Fibroblast of mammary gland (primary cell): ENCODE data around the gene ACHE.

Experiments
- DNase-seq: peaks from one replicate; pipeline ENCODE4 v3.0.0-alpha.2; 2010; ENCODE audit warnings: low read depth
- H3K4me3 ChIP-seq: 2 replicates; pipeline ENCODE4 v1.5.1; 2011; ENCODE audit warnings: low read depth, mild to moderate bottlenecking, low read length, moderate library complexity; ENCODE audit not compliant: control insufficient read depth
- CTCF ChIP-seq: conservative IDR thresholded peaks from 2 replicates; pipeline ENCODE4 v1.5.1; 2011; ENCODE audit warnings: low read depth, low read length, inconsistent platforms; ENCODE audit not compliant: control insufficient read depth, insufficient read depth

ACHE gene

GRCh38 chr7:100886936-100887515 lies 8.7 kb downstream of the ACHE start:
- DNase-seq: no peak
- TF ChIP-seq CTCF: no peak
- no peak overlapping the region for H3K4me3 ChIP-seq

DNA sequence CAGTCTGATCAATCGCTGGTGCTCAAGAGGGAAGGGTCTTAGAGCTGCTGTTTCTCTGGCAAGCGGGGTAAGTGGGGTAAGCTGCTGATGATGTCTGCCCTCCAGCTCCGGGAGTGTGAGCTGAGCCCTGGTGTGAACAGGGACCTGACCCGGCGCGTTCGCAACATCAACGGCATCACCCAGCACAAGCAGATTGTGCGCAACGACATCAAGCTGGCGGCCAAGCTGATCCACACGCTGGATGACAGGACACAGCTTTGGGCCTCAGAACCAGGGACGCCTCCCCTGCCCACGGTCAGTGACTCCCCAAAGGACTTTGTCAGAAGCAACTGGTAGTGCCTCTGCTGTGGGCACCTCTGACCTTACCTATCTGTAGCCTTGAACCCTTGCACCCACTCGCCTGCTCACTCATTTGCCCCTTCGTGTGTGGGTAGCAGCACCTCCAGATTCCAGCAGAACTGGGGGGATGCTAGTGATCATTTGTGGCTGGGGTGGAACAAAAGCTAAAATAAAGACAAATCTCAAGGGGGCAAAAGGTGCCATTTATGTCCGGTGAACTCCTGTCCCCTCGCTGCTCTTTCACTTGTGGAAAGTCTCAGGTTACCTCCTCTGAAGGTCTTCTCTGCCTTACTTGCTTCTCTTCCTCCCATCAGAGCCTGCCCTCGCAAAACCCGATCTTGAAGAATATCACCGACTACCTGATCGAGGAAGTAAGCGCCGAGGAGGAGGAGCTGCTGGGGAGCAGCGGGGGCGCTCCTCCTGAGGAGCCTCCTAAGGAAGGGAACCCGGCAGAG lies 9.3 kb downstream of the ACHE start:
- no peak for TF ChIP-seq CTCF
- H3K4me3 ChIP-seq: no peak overlapping the region
- DNase-seq: no peak

DNA sequence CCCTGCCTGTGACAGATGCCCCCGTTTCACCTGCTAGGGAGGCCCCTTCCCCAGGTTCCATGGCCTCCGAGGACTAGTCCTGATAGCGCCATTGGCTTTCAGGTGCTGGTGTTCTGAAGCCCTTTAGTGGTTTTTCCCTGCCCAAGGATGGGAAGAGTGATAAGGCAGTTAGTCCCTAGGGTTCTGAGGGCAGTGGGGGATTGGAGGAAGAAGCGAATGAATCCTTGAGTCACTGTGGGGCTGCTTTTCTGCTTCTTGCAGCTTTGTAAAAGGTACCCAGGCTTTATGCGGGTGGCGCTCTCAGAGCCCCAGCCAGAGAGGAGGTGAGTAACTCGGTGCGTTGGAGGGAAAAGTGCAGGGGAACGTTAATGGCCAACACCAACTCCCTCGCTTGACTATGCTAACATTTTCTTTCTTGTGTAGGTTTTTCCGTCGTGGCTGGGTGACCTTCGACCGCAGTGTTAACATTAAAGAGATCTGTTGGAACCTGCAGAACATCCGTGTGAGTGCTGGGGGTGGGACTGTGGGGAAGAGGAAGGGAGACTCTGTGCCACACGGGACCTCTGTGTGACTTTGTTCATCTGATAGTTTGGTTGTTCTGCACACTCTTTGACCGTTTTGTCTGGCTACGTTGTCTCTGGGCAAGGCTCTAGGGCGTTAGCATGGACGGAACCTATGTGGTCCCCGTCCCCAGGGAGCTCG lies 10.1 kb downstream of the ACHE start:
- no peak for DNase-seq
- H3K4me3 ChIP-seq: no peak overlapping the region
- TF ChIP-seq CTCF: no peak

DNA sequence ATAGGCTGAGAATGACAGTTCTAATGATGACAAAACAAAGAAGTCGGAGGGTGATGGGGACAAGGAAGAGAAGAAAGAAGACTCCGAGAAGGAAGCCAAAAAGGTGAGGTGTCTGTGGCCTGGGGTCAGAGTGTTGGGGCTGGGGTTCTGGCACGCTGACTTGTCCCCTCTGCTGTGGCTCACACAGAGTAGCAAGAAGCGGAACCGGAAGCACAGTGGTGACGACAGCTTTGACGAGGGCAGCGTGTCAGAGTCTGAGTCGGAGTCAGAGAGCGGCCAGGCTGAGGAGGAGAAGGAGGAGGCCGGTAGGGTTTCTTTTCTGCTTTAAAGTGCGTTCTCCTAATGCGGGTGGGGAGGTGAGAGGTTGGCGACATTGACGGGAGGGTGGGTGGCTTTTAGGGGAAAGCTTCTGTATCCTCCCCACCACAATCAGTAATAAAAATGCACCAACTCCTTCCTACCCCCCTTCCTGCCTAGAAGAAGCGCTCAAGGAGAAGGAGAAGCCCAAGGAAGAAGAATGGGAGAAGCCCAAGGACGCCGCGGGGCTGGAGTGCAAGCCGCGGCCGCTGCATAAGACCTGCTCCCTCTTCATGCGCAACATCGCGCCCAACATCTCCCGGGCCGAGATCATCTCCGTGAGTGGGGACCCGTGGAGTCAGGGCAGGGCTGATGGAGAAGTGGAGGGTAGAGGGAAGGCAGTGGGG lies 10.8 kb downstream of the ACHE start:
- no peak for TF ChIP-seq CTCF
- no peak for DNase-seq

DNA sequence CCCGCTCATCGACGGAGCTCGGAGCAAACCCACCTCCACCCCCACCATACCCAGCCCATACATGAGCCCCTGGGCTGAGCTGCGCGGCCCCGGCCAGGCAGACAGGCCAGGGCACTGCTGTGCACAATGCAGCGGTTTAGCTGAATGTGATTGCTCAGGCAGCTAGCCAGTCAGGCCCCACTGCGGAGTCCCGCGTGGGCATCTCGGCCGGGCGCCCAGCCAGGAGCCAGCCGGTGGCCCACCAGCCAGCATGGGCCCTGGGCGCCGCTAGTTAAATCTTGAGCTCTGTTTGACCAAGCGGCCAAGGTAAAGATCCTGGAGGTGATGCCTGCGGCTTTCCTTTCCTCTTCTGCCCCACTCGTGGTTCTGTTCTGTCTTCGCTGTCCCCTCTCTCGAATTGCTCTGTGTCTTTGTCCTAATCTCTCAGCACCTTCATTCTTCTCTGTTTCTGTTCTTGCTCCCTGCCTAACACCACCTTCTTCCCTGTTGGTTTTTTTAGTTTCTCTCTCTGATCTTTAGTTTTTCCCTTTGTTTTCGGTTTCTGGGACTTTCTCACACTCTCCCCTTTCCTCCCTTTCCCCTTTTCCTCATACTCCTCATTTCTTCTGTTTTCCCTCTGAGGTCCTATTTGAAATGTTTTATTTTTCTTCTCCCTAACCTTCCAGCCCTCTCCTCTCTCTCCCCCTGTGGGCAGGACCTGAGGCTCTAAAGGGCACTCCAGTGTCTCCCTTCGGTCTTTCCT lies 12.7 kb downstream of the ACHE start:
- no peak for TF ChIP-seq CTCF
- no peak for DNase-seq
- H3K4me3 ChIP-seq: no peak overlapping the region

More for the DNA sequence above, 10.8 kb downstream of the ACHE start:
- H3K4me3 ChIP-seq: no peak overlapping the region

GRCh38 chr7:100882201-100882600 lies 13.5 kb downstream of the ACHE start:
- no peak for TF ChIP-seq CTCF
- no peak overlapping the region for H3K4me3 ChIP-seq
- no peak for DNase-seq
